Mesendoderm (in vitro differentiated cells): ENCODE data around the gene MYO1G.
A peak's percentile ranks its signal among the peaks of the same experiment; 100 is the strongest.

Experiments
- DNase-seq: peaks from one replicate; pipeline ENCODE4 v3.0.0; 2013
- H2AK5ac ChIP-seq: 2 replicates; pipeline ENCODE4 v1.6.1; 2013; ENCODE audit warnings: low read length, inconsistent platforms
- H2BK120ac ChIP-seq: 2 replicates; pipeline ENCODE4 v1.6.1; 2013; ENCODE audit warnings: low read depth, mild to moderate bottlenecking, low read length, moderate library complexity, mixed read lengths
- H2BK15ac ChIP-seq: replicated peaks from 2 replicates; pipeline ENCODE4 v1.6.1; 2013; ENCODE audit warnings: low read depth, mild to moderate bottlenecking, moderate library complexity
- H2BK5ac ChIP-seq: 2 replicates; pipeline ENCODE4 v1.6.1; 2013; ENCODE audit warnings: low read length, inconsistent platforms
- H3K18ac ChIP-seq: 2 replicates; pipeline ENCODE4 v1.6.1; 2013; ENCODE audit warnings: mild to moderate bottlenecking, low read length, mixed read lengths
- H3K23ac ChIP-seq: one replicate; pipeline ENCODE4 v1.6.1; 2013; ENCODE audit warnings: low read length
- H3K27ac ChIP-seq: 2 replicates; pipeline ENCODE4 v1.5.1; 2013; ENCODE audit warnings: low read depth, mild to moderate bottlenecking, inconsistent platforms, low read length, moderate library complexity
- H3K27me3 ChIP-seq: 2 replicates; pipeline ENCODE4 v1.6.1; 2013; ENCODE audit warnings: low read length, control low read depth, mild to moderate bottlenecking, inconsistent platforms; ENCODE audit not compliant: insufficient read depth, poor library complexity
- H3K36me3 ChIP-seq: 2 replicates; pipeline ENCODE4 v1.6.1; 2013; ENCODE audit warnings: low read length, inconsistent platforms; ENCODE audit not compliant: control insufficient read depth, insufficient read depth
- H3K4ac ChIP-seq: one replicate; pipeline ENCODE4 v1.6.1; 2013; ENCODE audit warnings: low read depth, mild to moderate bottlenecking, low read length, moderate library complexity
- H3K4me1 ChIP-seq: 2 replicates; pipeline ENCODE4 v1.6.1; 2013; ENCODE audit warnings: low read depth, low read length, inconsistent platforms; ENCODE audit not compliant: control insufficient read depth
- H3K4me2 ChIP-seq: 2 replicates; pipeline ENCODE4 v1.6.1; 2013; ENCODE audit warnings: low read length
- H3K4me3 ChIP-seq: 2 replicates; pipeline ENCODE4 v1.5.1; 2013; ENCODE audit warnings: mild to moderate bottlenecking, low read length
- H3K56ac ChIP-seq: one replicate; pipeline ENCODE4 v1.6.1; 2013; ENCODE audit warnings: low read length
- H3K79me1 ChIP-seq: 2 replicates; pipeline ENCODE4 v1.6.1; 2013; ENCODE audit warnings: low read length, inconsistent platforms
- H3K79me2 ChIP-seq: 2 replicates; pipeline ENCODE4 v1.6.1; 2013; ENCODE audit warnings: mild to moderate bottlenecking, low read length; ENCODE audit not compliant: control insufficient read depth, insufficient read depth
- H3K9ac ChIP-seq: 2 replicates; pipeline ENCODE4 v1.6.1; 2013; ENCODE audit warnings: low read length, inconsistent platforms
- H4K5ac ChIP-seq: one replicate; pipeline ENCODE4 v1.6.1; 2013; ENCODE audit warnings: low read length
- H4K8ac ChIP-seq: one replicate; pipeline ENCODE4 v1.6.1; 2013; ENCODE audit warnings: low read depth, mild to moderate bottlenecking, control low read depth, low read length, moderate library complexity
- WGBS: extraction: QIAGEN DNeasy Blood & Tissue Kit; methylation state at CpG from one replicate; pipeline ENCODE4 v1.1.7; 2013; ENCODE audit warnings: low lambda C conversion rate, missing lambda C conversion rate; ENCODE audit not compliant: insufficient coverage; ENCODE audit errors: extremely low coverage; 5-methylcytosine and 5-hydroxymethylcytosine counted together

MYO1G gene

DNA sequence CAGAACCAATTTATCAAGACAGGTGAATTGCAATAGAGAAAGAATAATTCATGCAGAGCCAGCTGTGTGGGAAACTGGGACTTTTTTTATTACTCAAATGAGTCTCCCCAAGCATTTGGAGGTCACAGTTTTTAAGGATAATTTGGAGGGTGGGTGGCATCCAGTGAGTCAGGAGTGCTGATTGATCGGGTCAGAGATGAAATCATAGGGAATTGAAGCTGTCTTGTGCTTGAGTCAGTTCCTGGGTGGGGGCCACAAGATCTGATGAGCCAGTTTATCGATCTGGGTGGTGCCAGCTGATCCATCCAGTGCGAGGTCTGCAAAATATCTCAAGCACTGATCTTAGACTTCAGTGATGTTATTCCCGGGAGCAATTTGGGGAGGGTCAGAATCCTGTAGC is 9.9 kb upstream of the MYO1G start:
- Histone ChIP-seq H3K9ac (no peak overlapping the region), H4K8ac (no peak overlapping the region), H3K4me3 (no peak overlapping the region), H3K79me2 (peaks cover 27% of the 10 kb centered on the region), H3K36me3 (peaks cover 6% of the 10 kb centered on the region), H3K79me1 (peaks cover 5% of the 10 kb centered on the region), H3K56ac (no peak overlapping the region), H4K5ac (no peak overlapping the region), H2BK120ac (no peak overlapping the region), H2BK5ac (no peak overlapping the region), H2BK15ac (no peak overlapping the region), H3K27me3 (no peaks in the 10 kb centered on the region), H3K4me2 (no peak overlapping the region), H2AK5ac (no peak overlapping the region), H3K4me1 (peaks cover 5% of the 10 kb centered on the region), H3K27ac (no peak overlapping the region), H3K4ac (no peak overlapping the region), H3K23ac (no peak overlapping the region), H3K18ac (no peak overlapping the region)
- no CpG with 5 or more reads among the region's 4 CpGs for WGBS
- DNase-seq = no peak

DNA sequence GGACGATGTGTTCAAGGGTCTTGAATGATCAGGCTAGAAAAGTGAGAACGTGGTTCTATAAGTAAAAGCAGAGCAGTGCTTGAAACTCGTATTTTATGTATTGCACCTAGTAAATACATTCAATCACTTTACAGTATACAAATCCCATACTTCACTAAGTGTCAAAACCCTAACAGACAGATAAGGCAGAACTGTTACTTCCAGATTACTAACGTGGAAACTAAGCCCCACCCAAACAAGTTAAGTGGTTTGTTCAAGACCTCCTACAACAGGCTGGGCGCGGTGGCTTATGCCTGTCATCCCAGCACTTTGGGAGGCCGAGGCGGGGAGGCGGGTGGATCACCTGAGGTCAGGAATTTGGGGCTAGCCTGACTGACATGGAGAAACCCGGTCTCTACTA is 9.2 kb upstream of the MYO1G start:
- no CpG with 5 or more reads among the region's 10 CpGs for WGBS
- Histone ChIP-seq H3K4me3 (no peak overlapping the region), H4K8ac (no peak overlapping the region), H2AK5ac (no peak overlapping the region), H2BK5ac (no peak overlapping the region), H3K79me1 (peaks cover 8% of the 10 kb centered on the region), H3K9ac (no peak overlapping the region), H3K4ac (no peak overlapping the region), H4K5ac (no peak overlapping the region), H3K4me2 (no peak overlapping the region), H3K36me3 (peaks cover 12% of the 10 kb centered on the region), H3K27me3 (no peaks in the 10 kb centered on the region), H3K27ac (no peak overlapping the region), H3K56ac (peak overlapping the region; percentile 5), H2BK15ac (no peak overlapping the region), H3K4me1 (peaks cover 5% of the 10 kb centered on the region), H3K18ac (no peak overlapping the region), H3K79me2 (peaks cover 32% of the 10 kb centered on the region), H2BK120ac (no peak overlapping the region), H3K23ac (no peak overlapping the region)
- DNase-seq = no peak

DNA sequence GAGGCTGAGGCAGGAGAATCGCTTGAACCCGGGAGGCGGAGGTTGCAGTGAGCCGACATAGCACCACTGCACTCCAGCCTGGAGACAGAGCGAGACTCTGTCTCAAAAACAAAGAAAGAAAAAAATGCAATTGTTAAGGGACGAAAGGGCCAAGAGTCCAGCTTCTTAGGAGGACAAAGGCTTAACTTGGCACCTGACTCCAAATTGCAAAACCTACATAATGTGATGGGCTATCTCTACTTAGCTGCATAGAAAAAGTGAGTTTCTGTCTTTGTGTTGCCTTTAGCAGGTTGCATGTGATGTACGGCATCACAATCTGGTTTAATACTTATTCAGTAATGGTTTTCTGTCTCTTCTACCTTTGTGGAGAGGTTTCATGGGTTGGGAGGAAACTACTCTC is 8.6 kb upstream of the MYO1G start:
- no peak overlapping the region for H2AK5ac ChIP-seq
- no peak for DNase-seq
- no peak overlapping the region for H3K23ac ChIP-seq
- H2BK5ac ChIP-seq = no peak overlapping the region
- H3K18ac ChIP-seq = no peak overlapping the region
- H3K4me3 ChIP-seq = no peak overlapping the region
- peaks cover 8% of the 10 kb centered on the region for H3K79me1 ChIP-seq
- H3K36me3 ChIP-seq = peaks cover 16% of the 10 kb centered on the region
- H3K4me2 ChIP-seq = no peak overlapping the region
- H3K27me3 ChIP-seq = no peaks in the 10 kb centered on the region
- H4K8ac ChIP-seq = no peak overlapping the region
- H2BK15ac ChIP-seq = no peak overlapping the region
- H3K4ac ChIP-seq = no peak overlapping the region
- H3K56ac ChIP-seq = peak overlapping the region; percentile 5
- WGBS = no CpG with 5 or more reads among the region's 7 CpGs
- H3K4me1 ChIP-seq = peaks cover 5% of the 10 kb centered on the region
- no peak overlapping the region for H3K27ac ChIP-seq
- no peak overlapping the region for H2BK120ac ChIP-seq
- peak overlapping the region; percentile 30 for H3K9ac ChIP-seq
- no peak overlapping the region for H4K5ac ChIP-seq
- H3K79me2 ChIP-seq = peaks cover 32% of the 10 kb centered on the region

DNA sequence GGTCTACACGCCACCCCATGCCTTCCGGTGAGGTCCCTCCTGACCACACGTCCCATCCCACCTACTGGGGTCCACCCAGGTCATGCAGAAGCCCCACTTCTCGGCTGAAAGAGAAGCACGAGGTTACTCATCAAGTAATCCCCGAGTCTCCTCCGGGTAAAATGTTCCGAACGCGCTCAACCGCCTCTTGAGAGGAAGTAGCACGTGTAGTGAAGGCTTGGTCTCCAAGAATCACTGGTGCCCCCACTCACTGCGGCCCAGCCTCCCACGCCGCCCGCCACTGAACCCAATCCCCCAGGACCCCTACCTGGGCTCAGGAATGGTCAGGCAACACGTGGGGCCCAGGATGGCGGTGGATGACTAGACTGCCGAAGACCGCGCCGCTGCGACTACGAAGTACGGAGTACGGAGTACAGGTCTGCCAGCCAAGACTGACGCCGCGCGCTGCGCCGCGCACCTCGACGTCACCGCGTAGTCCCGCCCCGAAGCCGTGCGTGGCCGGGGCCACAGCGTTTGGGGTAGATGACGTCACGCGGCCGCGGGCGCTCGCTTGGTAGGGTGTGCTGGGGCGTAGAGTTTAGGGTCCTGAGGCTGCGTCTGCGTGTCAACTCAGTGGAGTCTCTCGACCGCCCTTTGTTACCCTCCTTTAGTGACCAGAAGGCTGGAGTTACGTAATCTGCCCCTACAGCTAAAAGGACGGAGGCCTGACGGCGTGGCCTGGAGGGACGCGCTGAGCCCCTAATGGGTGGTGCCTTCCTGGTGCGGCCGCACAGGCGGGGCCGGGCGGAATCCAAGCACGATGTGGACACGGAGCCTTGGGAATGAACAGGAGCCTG is 7.6 kb upstream of the MYO1G start:
- peaks cover 32% of the 10 kb centered on the region for H3K79me2 ChIP-seq
- H3K23ac ChIP-seq = peak overlapping the region; percentile 69
- H3K4me2 ChIP-seq = peak overlapping the region; percentile 96
- H3K27me3 ChIP-seq = no peaks in the 10 kb centered on the region
- no CpG with 5 or more reads among the region's 68 CpGs for WGBS
- peaks cover 8% of the 10 kb centered on the region for H3K79me1 ChIP-seq
- H3K56ac ChIP-seq = peak overlapping the region; percentile 100
- H2BK5ac ChIP-seq = peak overlapping the region; percentile 82
- H2BK120ac ChIP-seq = no peak overlapping the region
- no peak overlapping the region for H4K8ac ChIP-seq
- peak overlapping the region; percentile 1 for H3K18ac ChIP-seq
- H3K27ac ChIP-seq = peak overlapping the region; percentile 83
- H3K9ac ChIP-seq = peak overlapping the region; percentile 99
- DNase-seq = peak; percentile 96
- peak overlapping the region; percentile 36 for H3K4ac ChIP-seq
- H4K5ac ChIP-seq = no peak overlapping the region
- H3K36me3 ChIP-seq = peaks cover 17% of the 10 kb centered on the region
- no peak overlapping the region for H2BK15ac ChIP-seq
- peaks cover 5% of the 10 kb centered on the region for H3K4me1 ChIP-seq
- peak overlapping the region; percentile 91 for H3K4me3 ChIP-seq
- H2AK5ac ChIP-seq = peak overlapping the region; percentile 92

DNA sequence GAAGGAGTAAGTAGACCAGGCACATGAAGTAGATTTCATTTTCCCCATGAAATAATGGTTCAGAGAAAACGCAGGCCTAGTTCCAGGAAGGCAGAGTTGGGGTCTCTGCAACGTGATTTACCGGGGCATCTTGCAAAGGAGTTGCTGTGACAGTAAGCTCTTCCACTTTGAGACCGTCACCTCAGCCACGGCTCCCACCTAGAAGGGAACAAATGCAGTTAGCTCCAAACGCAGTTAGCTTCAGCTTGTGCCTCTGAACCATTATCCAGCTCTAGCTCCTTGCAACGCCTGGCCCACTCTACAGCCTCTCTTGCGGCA is 7.0 kb upstream of the MYO1G start:
- Histone ChIP-seq H2AK5ac (peak overlapping the region; percentile 92), H3K23ac (peak overlapping the region; percentile 69), H4K8ac (no peak overlapping the region), H3K4me2 (peak overlapping the region; percentile 26), H3K4me1 (peaks cover 5% of the 10 kb centered on the region), H3K79me2 (peaks cover 32% of the 10 kb centered on the region), H3K18ac (peak overlapping the region; percentile 0), H3K4ac (peak overlapping the region; percentile 36), H3K56ac (peak overlapping the region; percentile 96), H3K27ac (no peak overlapping the region), H3K36me3 (peaks cover 17% of the 10 kb centered on the region), H3K79me1 (peaks cover 8% of the 10 kb centered on the region), H4K5ac (no peak overlapping the region), H2BK120ac (no peak overlapping the region), H2BK15ac (no peak overlapping the region), H3K27me3 (no peaks in the 10 kb centered on the region), H2BK5ac (peak overlapping the region; percentile 81), H3K9ac (peak overlapping the region; percentile 97), H3K4me3 (peak overlapping the region; percentile 83)
- whole genome bisulfite sequencing = no CpG with 5 or more reads among the region's 8 CpGs
- DNase-seq = no peak
